Transverse colon (tissue), 4 donors: ENCODE measurements around the gene PTPN20. TPM values are rescaled to one million over a fixed set of nuclear protein-coding genes. Genes with fewer than 3 reads are reported as not detected.

Experiments
- DNase-seq: peaks from one replicate; pipeline ENCODE4 v3.0.0-alpha.2; 2019
- H3K27ac ChIP-seq, 4 donors: fragments of 200-600 bp; sonication (generic); 2 replicates each; pipeline ENCODE4 v1.5.1; 2016 to 2018; ENCODE audit warnings: inconsistent platforms in 4 of 4
- H3K27me3 ChIP-seq: fragments of 200-600 bp; sonication (generic); 2 replicates; pipeline ENCODE4 v1.5.1; 2017; ENCODE audit warnings: inconsistent platforms
- H3K36me3 ChIP-seq, 4 donors: fragments of 200-600 bp; sonication (generic); 2 replicates each; pipeline ENCODE4 v1.5.1; 2017 to 2019; ENCODE audit warnings: inconsistent platforms in 4 of 4
- H3K4me1 ChIP-seq, 4 donors: fragments of 200-600 bp; sonication (generic); 2 replicates each; pipeline ENCODE4 v1.5.1; 2017 to 2020; ENCODE audit warnings: inconsistent platforms in 4 of 4
- H3K4me3 ChIP-seq, 4 donors: fragments of 200-600 bp; sonication (generic); 1 replicate in 1 of 4; 2 replicates in 3 of 4; pipeline versions ENCODE4 v1.5.1 to v1.6.1; 2017 to 2019; ENCODE audit warnings: inconsistent platforms in 4 of 4
- H3K9me3 ChIP-seq, 2 donors: fragments of 200-600 bp; sonication (generic); 2 replicates each; pipeline ENCODE4 v1.5.1; 2017 to 2019; ENCODE audit warnings: inconsistent platforms in 2 of 2
- EP300 ChIP-seq: sonication (generic); formaldehyde crosslinking; IDR thresholded peaks from one replicate; pipeline ENCODE4 v1.6.1; 2017; ENCODE audit warnings: antibody characterized with exemption, low read depth
- POLR2A ChIP-seq: fragments of 450-650 bp; IDR thresholded peaks from one replicate; pipeline ENCODE4 v1.6.1; 2016; ENCODE audit warnings: antibody characterized with exemption, mild to moderate bottlenecking, moderate library complexity
- POLR2AphosphoS5 ChIP-seq, 3 donors: sonication (generic); formaldehyde crosslinking; IDR thresholded peaks; one replicate each; pipeline ENCODE4 v1.6.1; 2016; ENCODE audit warnings: antibody characterized with exemption in 3 of 3
- WGBS, 2 donors: methylation state at CpG; one replicate each; pipeline ENCODE4 v1.1.5; 2018; ENCODE audit warnings: low coverage in 1 of 2; 5-methylcytosine and 5-hydroxymethylcytosine counted together
- in situ Hi-C, 4 donors: fragments of 200-750 bp; cut with MboI; loops; one replicate each; pipeline versions ENCODE4 v1.15.0 to v1.15.1; 2017; ENCODE audit warnings: low sequenced_read_pairs in 3 of 4, low pct_ligation_motif_present in 1 of 4, low pct_unique_long_range_greater_than_20kb in 1 of 4
- intact Hi-C: fragments of 100-400 bp; cut with DNase I; formaldehyde crosslinking; loops from one replicate; pipeline ENCODE4 v1.15.1; 2023; ENCODE audit warnings: low total_unique reads
- total RNA-seq, 4 donors: library from RNA; depleted of rRNA; stranded (reverse); fragments of >200 nt; gene quantifications; one replicate each; pipeline ENCODE4 v1.1.0, GENCODE V29; 2016
- TF ChIP-seq, protein P1 (sequence below), 5 experiments: fragments of 200-600 bp in 3 of 5; fragments of 450-650 bp in 2 of 5; sonication (generic) in 3 of 5; IDR thresholded peaks; 1 replicate in 2 of 5; 2 replicates in 3 of 5; pipeline ENCODE4 v1.5.1; 2016 to 2017; ENCODE audit warnings: antibody characterized with exemption in 5 of 5, inconsistent platforms in 3 of 5, mild to moderate bottlenecking in 2 of 5, moderate library complexity in 1 of 5

The PTPN20 gene
- total RNA-seq, 4 donors from 2014 or later, result 1.6 to 34.0 (median 4.9) TPM; not detected in 1

DNA sequence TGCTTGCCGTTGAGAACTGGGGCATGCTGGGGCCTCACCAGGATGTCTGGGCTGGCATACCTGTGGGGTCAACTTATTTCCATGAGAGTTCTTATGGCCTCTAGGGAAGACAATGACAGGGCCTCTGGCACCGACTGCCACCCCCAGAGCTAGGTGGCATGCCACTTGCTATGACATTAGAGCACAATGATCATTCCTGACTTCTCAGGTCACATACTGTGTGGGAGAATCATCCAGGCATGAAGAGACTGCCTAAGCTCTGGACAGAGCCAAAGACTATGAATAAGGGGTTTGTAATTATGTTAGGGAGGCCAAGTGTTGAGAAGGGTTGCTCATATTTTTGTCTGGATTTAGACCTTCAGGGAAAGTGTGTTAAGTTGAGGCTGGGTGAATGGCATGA, 97.5 kb downstream of the PTPN20 start:
- Histone ChIP-seq H3K9me3 (no peaks in the 10 kb centered on the region), H3K4me3 (no peak overlapping the region), H3K27me3 (no peaks in the 10 kb centered on the region), H3K4me1 (peaks cover 0 to 18% (median 8%) of the 10 kb centered on the region in 4 donors), H3K36me3 (no peaks in the 10 kb centered on the region), H3K27ac (peak overlapping the region; percentile 61 to 79 (median 69))
- WGBS, 2 donors, result 85% methylated on average over 2 of the region's 2 CpGs; no CpG with 5 or more reads in 1 of the 2 donors
- no peak for DNase-seq
- in situ Hi-C loops (no loop called here), intact Hi-C loops (no loop called here)
- TF ChIP-seq POLR2A (no peak), EP300 (no peak), POLR2AphosphoS5 (IDR thresholded peaks at IDR 0.05) (no peak)
- TF ChIP-seq, protein P1, sequence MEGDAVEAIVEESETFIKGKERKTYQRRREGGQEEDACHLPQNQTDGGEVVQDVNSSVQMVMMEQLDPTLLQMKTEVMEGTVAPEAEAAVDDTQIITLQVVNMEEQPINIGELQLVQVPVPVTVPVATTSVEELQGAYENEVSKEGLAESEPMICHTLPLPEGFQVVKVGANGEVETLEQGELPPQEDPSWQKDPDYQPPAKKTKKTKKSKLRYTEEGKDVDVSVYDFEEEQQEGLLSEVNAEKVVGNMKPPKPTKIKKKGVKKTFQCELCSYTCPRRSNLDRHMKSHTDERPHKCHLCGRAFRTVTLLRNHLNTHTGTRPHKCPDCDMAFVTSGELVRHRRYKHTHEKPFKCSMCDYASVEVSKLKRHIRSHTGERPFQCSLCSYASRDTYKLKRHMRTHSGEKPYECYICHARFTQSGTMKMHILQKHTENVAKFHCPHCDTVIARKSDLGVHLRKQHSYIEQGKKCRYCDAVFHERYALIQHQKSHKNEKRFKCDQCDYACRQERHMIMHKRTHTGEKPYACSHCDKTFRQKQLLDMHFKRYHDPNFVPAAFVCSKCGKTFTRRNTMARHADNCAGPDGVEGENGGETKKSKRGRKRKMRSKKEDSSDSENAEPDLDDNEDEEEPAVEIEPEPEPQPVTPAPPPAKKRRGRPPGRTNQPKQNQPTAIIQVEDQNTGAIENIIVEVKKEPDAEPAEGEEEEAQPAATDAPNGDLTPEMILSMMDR (IDR thresholded peaks at IDR 0.05), result no peak

DNA sequence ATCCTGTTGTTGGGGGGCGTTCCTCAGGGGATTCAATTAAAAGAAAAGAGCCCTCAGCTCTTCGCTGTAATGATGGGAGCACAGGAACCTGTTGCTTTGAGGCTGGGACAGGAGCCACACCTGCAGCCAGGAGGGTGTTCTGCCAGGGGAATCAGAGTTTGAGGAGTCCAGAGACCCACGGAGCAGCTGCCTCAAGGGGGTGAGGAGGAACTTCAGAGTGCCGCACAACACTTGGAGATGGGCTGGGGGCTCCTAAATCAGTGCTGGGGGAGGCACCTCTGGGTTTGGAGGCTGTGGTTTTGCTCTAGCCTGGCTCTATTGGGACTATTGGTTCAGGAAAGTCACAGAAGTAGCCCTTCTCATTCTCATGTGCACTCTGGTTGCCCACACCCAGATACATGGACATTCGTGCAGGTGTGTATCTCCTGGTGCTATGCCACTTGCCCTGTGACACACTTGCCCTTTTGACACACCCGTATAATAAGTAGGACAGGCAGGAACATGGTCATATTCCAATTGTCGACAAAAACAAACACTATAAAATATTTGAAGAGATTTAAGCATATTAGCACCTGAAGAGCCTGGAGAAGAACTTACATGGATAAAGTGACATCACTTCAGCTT, 98.1 kb downstream of the PTPN20 start:
- WGBS, 2 donors, result 45 to 63% methylated on average over 4 to 7 of the region's 7 CpGs
- intact Hi-C loops (no loop called here), in situ Hi-C loops (no loop called here)
- Histone ChIP-seq H3K9me3 (no peaks in the 10 kb centered on the region), H3K27ac (peak overlapping the region; percentile 61 to 79 (median 69)), H3K27me3 (no peaks in the 10 kb centered on the region), H3K36me3 (no peaks in the 10 kb centered on the region), H3K4me1 (peaks cover 0 to 18% (median 8%) of the 10 kb centered on the region in 4 donors), H3K4me3 (no peak overlapping the region)
- TF ChIP-seq POLR2A (no peak), EP300 (no peak), POLR2AphosphoS5 (IDR thresholded peaks at IDR 0.05) (peak in 2 of 3 donors; percentile 37 to 48)
- TF ChIP-seq, protein P1 (IDR thresholded peaks at IDR 0.05), result no peak
- peak; percentile 48 for DNase-seq

DNA sequence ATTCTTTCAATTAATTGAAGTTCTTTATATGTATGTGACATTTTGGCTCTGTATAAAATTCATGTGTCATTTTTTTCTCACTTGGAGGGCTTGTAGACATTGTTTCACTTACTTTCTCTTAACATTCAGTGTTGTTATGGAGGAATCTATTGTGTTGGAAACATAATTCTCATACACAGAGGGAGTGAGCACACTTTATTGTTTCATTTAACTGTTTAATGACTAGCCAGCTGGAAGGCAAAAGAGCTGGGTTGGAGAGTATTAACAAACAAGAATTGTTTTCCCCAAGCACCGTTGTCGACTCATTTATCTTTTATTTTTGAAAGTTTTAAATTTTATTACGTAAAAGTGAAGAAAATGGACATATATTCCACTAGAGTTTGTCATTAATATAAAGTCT, 98.8 kb downstream of the PTPN20 start:
- Histone ChIP-seq H3K27ac (peak overlapping the region in 3 of 4 donors; percentile 61 to 79 (median 63)), H3K27me3 (no peaks in the 10 kb centered on the region), H3K36me3 (no peaks in the 10 kb centered on the region), H3K4me3 (no peak overlapping the region), H3K4me1 (peaks cover 0 to 18% (median 8%) of the 10 kb centered on the region in 4 donors), H3K9me3 (no peaks in the 10 kb centered on the region)
- in situ Hi-C loops, result no loop called here
- WGBS, 2 donors, result 67 to 76% methylated on average over 3 of the region's 3 CpGs
- no peak for DNase-seq
- TF ChIP-seq POLR2AphosphoS5 (IDR thresholded peaks at IDR 0.05) (no peak), POLR2A (no peak), EP300 (no peak)
- TF ChIP-seq, protein P1 (IDR thresholded peaks at IDR 0.05), result no peak
- intact Hi-C loops, result no loop called here

DNA sequence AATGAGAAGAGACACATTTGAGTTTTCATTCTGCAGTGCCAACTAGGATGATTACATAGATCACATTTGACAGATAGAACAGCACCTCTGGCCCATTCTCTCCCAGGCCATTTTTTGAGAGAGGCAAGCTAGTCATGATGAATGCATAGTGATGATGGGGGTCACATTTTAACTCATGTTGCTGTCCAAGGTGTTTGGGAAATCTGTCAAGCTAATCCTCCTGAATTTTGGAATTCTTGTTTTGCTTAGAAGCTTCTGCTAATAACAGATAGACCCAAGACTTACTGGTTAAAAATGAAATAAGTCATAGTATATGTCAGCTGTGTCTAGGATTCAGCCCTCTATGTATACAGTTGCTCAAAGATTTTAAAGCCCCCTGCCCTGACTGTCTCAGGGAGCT, 101.0 kb downstream of the PTPN20 start:
- H3K4me1 ChIP-seq, result peaks cover 0 to 18% (median 8%) of the 10 kb centered on the region in 4 donors
- in situ Hi-C loops (no loop called here), intact Hi-C loops (no loop called here)
- TF ChIP-seq, protein P1 (IDR thresholded peaks at IDR 0.05), result no peak
- TF ChIP-seq POLR2A (no peak), POLR2AphosphoS5 (IDR thresholded peaks at IDR 0.05) (no peak), EP300 (no peak)
- no peak overlapping the region for H3K4me3 ChIP-seq
- no peaks in the 10 kb centered on the region for H3K9me3 ChIP-seq
- no peak for DNase-seq
- no peaks in the 10 kb centered on the region for H3K27me3 ChIP-seq
- H3K27ac ChIP-seq, result no peak overlapping the region
- H3K36me3 ChIP-seq, result no peaks in the 10 kb centered on the region
